K562 (cell line): ENCODE measurements around the gene ASF1B. TPM values are rescaled to one million over a fixed set of nuclear protein-coding genes. Genes with fewer than 3 reads are reported as not detected.
A peak's percentile ranks its signal among the peaks of the same experiment; 100 is the strongest.

Experiments
- HDAC1 ChIP-seq, 2 experiments: fragments of 450-650 bp; IDR thresholded peaks; 2 replicates each; pipeline ENCODE4 v1.6.1; 2016 to 2017; ENCODE audit warnings: inconsistent platforms in 1 of 2, mild to moderate bottlenecking in 1 of 2, moderate library complexity in 1 of 2
- HDAC6 ChIP-seq: IDR thresholded peaks from 2 replicates; pipeline ENCODE4 v1.6.1; 2012; ENCODE audit warnings: low read depth, mild to moderate bottlenecking, control low read depth, inconsistent platforms, low read length, moderate library complexity
- KLF13 ChIP-seq: fragments of 450-650 bp; IDR thresholded peaks from 2 replicates; pipeline ENCODE4 v1.6.1; 2016; ENCODE audit warnings: missing genetic modification characterization, low read depth, mild to moderate bottlenecking, missing compliant biosample characterization, moderate library complexity, borderline replicate concordance
- LCOR ChIP-seq: sonication (generic); formaldehyde crosslinking; IDR thresholded peaks from 2 replicates; pipeline ENCODE4 v1.8.0; 2022; ENCODE audit warnings: mild to moderate bottlenecking, missing genetic modification reagents
- MED1 ChIP-seq: sonication (generic); formaldehyde crosslinking; IDR thresholded peaks from 2 replicates; pipeline ENCODE4 v1.8.1; 2023; ENCODE audit warnings: missing genetic modification reagents, borderline replicate concordance
- MYBL2 ChIP-seq, 2 experiments: fragments of 450-650 bp in 1 of 2; sonication (generic) in 1 of 2; formaldehyde crosslinking in 1 of 2; IDR thresholded peaks; 2 replicates each; pipeline versions ENCODE4 v1.6.1 to v1.8.1; 2017 to 2022; ENCODE audit warnings: borderline replicate concordance in 1 of 2, inconsistent platforms in 1 of 2, low read depth in 1 of 2, mild to moderate bottlenecking in 1 of 2, missing genetic modification reagents in 1 of 2, moderate library complexity in 1 of 2
- NELFE ChIP-seq: IDR thresholded peaks from 2 replicates; pipeline ENCODE4 v1.6.1; 2011; ENCODE audit warnings: mild to moderate bottlenecking; ENCODE audit not compliant: insufficient read depth, insufficient read length
- NONO ChIP-seq, 2 experiments: fragments of 200-400 bp in 1 of 2; fragments of 450-650 bp in 1 of 2; formaldehyde crosslinking in 1 of 2; IDR thresholded peaks; 2 replicates each; pipeline ENCODE4 v1.6.1; 2017; ENCODE audit warnings: low read depth in 2 of 2, mild to moderate bottlenecking in 2 of 2, moderate library complexity in 2 of 2, low read length in 1 of 2
- ZBTB49 ChIP-seq: sonication (generic); formaldehyde crosslinking; IDR thresholded peaks from 2 replicates; pipeline ENCODE4 v1.8.0; 2022; ENCODE audit warnings: missing genetic modification reagents, mild to moderate bottlenecking, borderline replicate concordance
- ZKSCAN3 ChIP-seq: fragments of 250-450 bp; sonication (Bioruptor Pico); IDR thresholded peaks from 2 replicates; pipeline ENCODE4 v1.4.0; 2020
- ZNF318 ChIP-seq, 2 experiments: fragments of 450-650 bp; IDR thresholded peaks; 2 replicates each; pipeline ENCODE4 v1.6.1; 2016; ENCODE audit warnings: mild to moderate bottlenecking in 2 of 2, borderline replicate concordance in 1 of 2, low read depth in 1 of 2, moderate library complexity in 1 of 2
- ZNF41 ChIP-seq: fragments of 250-450 bp; sonication (Bioruptor Pico); conservative IDR thresholded peaks from 2 replicates; pipeline ENCODE4 v1.4.0; 2020; ENCODE audit warnings: mild to moderate bottlenecking
- ZNF512 ChIP-seq: IDR thresholded peaks from 2 replicates; pipeline ENCODE4 v1.6.1; 2016; ENCODE audit warnings: missing genetic modification characterization, missing compliant biosample characterization
- ZNF589 ChIP-seq: fragments of 200-800 bp; sonication (Bioruptor generic); IDR thresholded peaks from 2 replicates; pipeline ENCODE4 v1.6.1; 2016; ENCODE audit warnings: low read depth, missing genetic modification characterization, missing compliant biosample characterization
- polyA plus RNA-seq, 8 experiments: library from polyadenylated mRNA; depleted of rRNA in 4 of 8; stranded (reverse) in 5 of 8; unstranded in 3 of 8; fragments of >200 nt; fragmentation: Nextera tagmentation in 2 of 8; fragmentation: Illumina TruSeq in 1 of 8; extraction: Ambion mirVana in 2 of 8; extraction: Trizol in 1 of 8; gene quantifications; 2 replicates each; pipeline versions ENCODE4 v1.2.1 to v1.2.3, GENCODE V29; 2011 to 2014; ENCODE audit warnings: inconsistent platforms in 1 of 8, missing spikeins in 1 of 8
- total RNA-seq, 7 experiments: library from RNA; depleted of rRNA in 6 of 7; stranded (reverse); fragments of >200 nt in 6 of 7; fragmentation: Illumina TruSeq in 2 of 7; extraction: Trizol in 2 of 7; gene quantifications; 2 replicates each; pipeline versions ENCODE4 v1.2.1 to v1.2.3, GENCODE V29; 2011 to 2021; ENCODE audit warnings: low replicate concordance in 1 of 7

Gene ASF1B
- total and polyA plus RNA-seq, 9 of the 15 experiments (the other 6 are each of a cell fraction or from before 2014, with no cell fraction given), result 6.0 to 69.4 (median 53.3) TPM

GRCh38 chr19:14135985-14136508, 342 bp downstream of the ASF1B start (continued):
- TF ChIP-seq ZNF318 (IDR thresholded peaks at IDR 0.05; ENCODE audit: borderline replicate concordance in 1 of 2, low read depth in 1 of 2) (no peak), HDAC1 (IDR thresholded peaks at IDR 0.05) (peak in 1 of 2 experiments; percentile 94; a peak in 1 of 4 replicates), ZNF512 (tag) (no peak), ZKSCAN3 (CRISPR knock-in tag) (no peak), ZNF41 (CRISPR knock-in tag) (no peak), MYBL2 (IDR thresholded peaks at IDR 0.05; ENCODE audit: low read depth) (peak; percentile 76; the same call in 1 of the 2 replicates), MYBL2 (CRISPR knock-in tag; IDR thresholded peaks at IDR 0.05; ENCODE audit: borderline replicate concordance) (no peak), MED1 (CRISPR knock-in tag) (no peak), NELFE (peak; percentile 44), HDAC6 (0 out of 2 replicates have a peak, but pooled peaks have one; percentile 42), ZBTB49 (0 out of 2 replicates have a peak, but pooled peaks have one; percentile 34), KLF13 (0 out of 2 replicates have a peak, but pooled peaks have one; percentile 40), LCOR (peak; percentile 57; the same call in 1 of the 2 replicates), NONO (IDR thresholded peaks at IDR 0.05; ENCODE audit: low read depth in 2 of 2, low read length in 1 of 2) (peak in 1 of 2 experiments; percentile 95; a peak in 1 of 4 replicates), ZNF589 (CRISPR knock-in tag) (0 out of 2 replicates have a peak, but pooled peaks have one; percentile 15)
